ENCODE data around the gene RNF220.

RNF220 gene

DNA sequence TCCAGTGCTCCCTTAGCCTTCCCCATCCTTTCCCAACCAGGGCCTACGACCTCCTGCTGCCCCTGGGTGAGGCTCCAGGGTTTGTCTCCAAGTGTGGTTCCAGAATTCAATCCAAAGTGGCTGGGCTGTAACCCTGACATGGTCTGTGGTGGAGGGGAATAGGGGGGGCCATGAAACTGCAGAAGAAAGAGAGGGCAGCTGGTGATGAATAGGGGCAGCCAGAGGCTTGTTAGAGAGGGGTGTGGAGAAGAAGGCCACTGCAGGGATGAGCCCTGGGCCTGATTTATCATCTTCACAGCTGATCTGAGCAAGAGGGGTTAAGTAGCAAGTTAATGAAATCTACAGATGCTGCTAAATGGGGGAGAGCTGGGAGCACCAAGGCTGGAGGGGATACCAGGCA is 37.1 kb upstream of the RNF220 start:
- CTCF ChIA-PET, result no interaction called here
- DNase-seq, result no peak
- POLR2A ChIA-PET, result no interaction called here
- Histone ChIP-seq H3K4me1 (ENCODE audit: control extremely low read depth in 1 of 4, control insufficient read depth in 4 of 4, insufficient read depth in 4 of 4, low read length in 3 of 4) (no peaks in the 10 kb centered on the region), H3K27ac (ENCODE audit: insufficient read depth in 1 of 2, low read depth in 1 of 2, low read length in 2 of 2, poor library complexity in 1 of 2, severe bottlenecking in 2 of 2) (no peak overlapping the region), H3K36me3 (ENCODE audit: control insufficient read depth in 4 of 4, insufficient read depth in 4 of 4, low read length in 3 of 4) (no peaks in the 10 kb centered on the region), H3K27me3 (replicated peaks in 2 of 5; ENCODE audit: control insufficient read depth in 4 of 5, insufficient read depth in 5 of 5, low read length in 4 of 5) (peaks cover 0 to 3% (median 0%) of the 10 kb centered on the region in 5 experiments), H3K4me3 (ENCODE audit: control insufficient read depth in 1 of 7, extremely low read depth in 1 of 7, insufficient read depth in 4 of 7, low read depth in 2 of 7, low read length in 6 of 7) (no peak overlapping the region), H3K9me3 (ENCODE audit: control extremely low read depth in 1 of 5, control insufficient read depth in 4 of 5, insufficient read depth in 2 of 5, low read depth in 1 of 5, low read length in 4 of 5) (no peaks in the 10 kb centered on the region)
- 100% methylated on average over 1 of the region's 1 CpG for WGBS (ENCODE audit: insufficient coverage)

DNA sequence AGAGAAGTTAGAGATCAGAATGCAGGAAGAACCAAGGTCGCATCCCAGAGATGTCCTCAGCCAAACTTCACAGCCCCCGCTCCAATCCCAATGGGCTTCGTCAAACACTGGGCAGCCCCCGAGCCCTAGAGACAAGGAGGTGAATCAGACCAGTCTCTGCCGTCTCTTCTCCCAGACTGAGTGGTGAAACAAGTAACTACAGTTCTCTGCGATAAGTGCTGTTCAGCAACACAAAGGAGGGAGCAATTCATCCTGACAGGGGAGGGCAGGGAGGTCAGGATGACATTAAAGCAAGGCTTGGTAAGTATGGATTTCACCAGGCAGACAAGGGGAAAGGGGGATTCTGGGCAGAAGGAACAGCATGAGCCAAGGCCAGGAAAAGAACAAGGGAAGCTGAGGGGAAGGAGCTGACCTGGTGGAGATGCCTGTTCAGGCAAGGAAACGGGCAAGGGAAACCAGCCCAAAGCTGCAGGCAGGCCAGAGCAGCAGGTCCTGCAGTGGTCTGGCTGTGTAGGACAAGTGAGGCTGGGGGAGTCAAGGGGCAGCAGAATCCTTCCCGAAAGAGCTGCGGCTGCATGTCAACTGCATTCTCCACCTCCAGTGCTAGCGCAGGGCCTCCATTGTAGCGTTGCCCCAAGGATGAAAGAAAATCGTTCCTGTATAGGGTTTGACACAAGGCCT is 36.4 kb upstream of the RNF220 start:
- no peaks in the 10 kb centered on the region for H3K4me1 ChIP-seq (ENCODE audit: control extremely low read depth in 1 of 4, control insufficient read depth in 4 of 4, insufficient read depth in 4 of 4, low read length in 3 of 4)
- no peak overlapping the region for H3K4me3 ChIP-seq (ENCODE audit: control insufficient read depth in 1 of 7, extremely low read depth in 1 of 7, insufficient read depth in 4 of 7, low read depth in 2 of 7, low read length in 6 of 7)
- H3K36me3 ChIP-seq (ENCODE audit: control insufficient read depth in 4 of 4, insufficient read depth in 4 of 4, low read length in 3 of 4), result no peaks in the 10 kb centered on the region
- no peaks in the 10 kb centered on the region for H3K9me3 ChIP-seq (ENCODE audit: control extremely low read depth in 1 of 5, control insufficient read depth in 4 of 5, insufficient read depth in 2 of 5, low read depth in 1 of 5, low read length in 4 of 5)
- POLR2A ChIA-PET, result no interaction called here
- peaks cover 0 to 3% (median 0%) of the 10 kb centered on the region in 5 experiments for H3K27me3 ChIP-seq (replicated peaks in 2 of 5; ENCODE audit: control insufficient read depth in 4 of 5, insufficient read depth in 5 of 5, low read length in 4 of 5)
- DNase-seq, result no peak
- 96% methylated on average over 12 of the region's 12 CpGs for WGBS (ENCODE audit: insufficient coverage)
- CTCF ChIA-PET, result interaction anchor here (0.8 kb wide), 1 partner anchor 235 kb away, joined by 3 read pairs; no protein-coding TSS in a partner anchor
- no peak overlapping the region for H3K27ac ChIP-seq (ENCODE audit: insufficient read depth in 1 of 2, low read depth in 1 of 2, low read length in 2 of 2, poor library complexity in 1 of 2, severe bottlenecking in 2 of 2)

DNA sequence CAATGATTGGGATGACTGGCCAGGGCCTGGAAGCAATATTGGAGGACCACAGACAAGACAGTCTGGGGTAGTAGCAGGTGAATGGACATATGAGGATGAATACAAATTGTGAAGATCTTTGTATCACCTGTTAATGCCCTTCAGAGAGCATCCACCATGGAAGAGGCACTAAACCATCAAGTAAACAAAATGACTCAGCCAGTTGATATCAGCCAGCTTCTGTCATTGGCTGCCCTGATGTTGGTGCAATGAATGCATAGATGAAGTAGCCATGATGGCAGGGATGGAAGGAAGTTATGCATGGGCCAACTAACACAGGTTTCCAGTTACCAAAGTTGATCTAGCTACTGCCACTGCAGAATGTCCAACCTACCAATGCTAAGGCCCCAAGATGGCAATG is 33.8 kb upstream of the RNF220 start:
- H3K4me3 ChIP-seq (ENCODE audit: control insufficient read depth in 1 of 7, extremely low read depth in 1 of 7, insufficient read depth in 4 of 7, low read depth in 2 of 7, low read length in 6 of 7), result no peak overlapping the region
- H3K4me1 ChIP-seq (ENCODE audit: control extremely low read depth in 1 of 4, control insufficient read depth in 4 of 4, insufficient read depth in 4 of 4, low read length in 3 of 4), result no peaks in the 10 kb centered on the region
- POLR2A ChIA-PET, result interaction anchor here (1.0 kb wide), 1 partner anchor 96 kb away, joined by 4 read pairs; no protein-coding TSS in a partner anchor
- H3K9me3 ChIP-seq (ENCODE audit: control extremely low read depth in 1 of 5, control insufficient read depth in 4 of 5, insufficient read depth in 2 of 5, low read depth in 1 of 5, low read length in 4 of 5), result no peaks in the 10 kb centered on the region
- no peak overlapping the region for H3K27ac ChIP-seq (ENCODE audit: insufficient read depth in 1 of 2, low read depth in 1 of 2, low read length in 2 of 2, poor library complexity in 1 of 2, severe bottlenecking in 2 of 2)
- CTCF ChIA-PET, result interaction anchor here (1.2 kb wide), 1 partner anchor 223 kb away, joined by 3 read pairs; no protein-coding TSS in a partner anchor
- H3K27me3 ChIP-seq (replicated peaks in 2 of 5; ENCODE audit: control insufficient read depth in 4 of 5, insufficient read depth in 5 of 5, low read length in 4 of 5), result peaks cover 0 to 2% (median 0%) of the 10 kb centered on the region in 5 experiments
- DNase-seq, result no peak
- no peaks in the 10 kb centered on the region for H3K36me3 ChIP-seq (ENCODE audit: control insufficient read depth in 4 of 4, insufficient read depth in 4 of 4, low read length in 3 of 4)

DNA sequence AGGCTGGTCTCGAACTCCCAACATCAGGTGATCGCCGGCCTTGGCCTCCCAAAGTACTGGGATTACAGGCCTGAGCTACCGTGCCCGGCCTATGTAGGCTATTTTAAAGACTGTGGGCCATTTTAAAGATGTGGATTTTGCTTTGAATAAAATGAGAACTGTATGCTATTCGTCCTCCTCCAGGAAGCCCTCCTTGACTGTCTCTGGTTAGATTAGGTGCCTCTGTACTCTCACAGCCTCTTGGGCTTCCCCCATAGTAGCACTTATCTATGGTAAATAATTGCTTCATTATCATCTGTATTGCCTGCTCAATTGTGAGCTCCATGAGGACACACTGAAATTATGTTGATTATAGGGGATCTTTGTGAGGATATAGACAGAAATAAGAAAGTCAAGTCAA is 29.5 kb upstream of the RNF220 start:
- WGBS (ENCODE audit: insufficient coverage), result 99% methylated on average over 5 of the region's 6 CpGs
- Histone ChIP-seq H3K36me3 (ENCODE audit: control insufficient read depth in 4 of 4, insufficient read depth in 4 of 4, low read length in 3 of 4) (no peaks in the 10 kb centered on the region), H3K27ac (ENCODE audit: insufficient read depth in 1 of 2, low read depth in 1 of 2, low read length in 2 of 2, poor library complexity in 1 of 2, severe bottlenecking in 2 of 2) (no peak overlapping the region), H3K4me3 (ENCODE audit: control insufficient read depth in 1 of 7, extremely low read depth in 1 of 7, insufficient read depth in 4 of 7, low read depth in 2 of 7, low read length in 6 of 7) (no peak overlapping the region), H3K4me1 (ENCODE audit: control extremely low read depth in 1 of 4, control insufficient read depth in 4 of 4, insufficient read depth in 4 of 4, low read length in 3 of 4) (peaks cover 0 to 3% (median 1%) of the 10 kb centered on the region in 4 experiments), H3K27me3 (replicated peaks in 2 of 5; ENCODE audit: control insufficient read depth in 4 of 5, insufficient read depth in 5 of 5, low read length in 4 of 5) (no peaks in the 10 kb centered on the region), H3K9me3 (ENCODE audit: control extremely low read depth in 1 of 5, control insufficient read depth in 4 of 5, insufficient read depth in 2 of 5, low read depth in 1 of 5, low read length in 4 of 5) (no peaks in the 10 kb centered on the region)
- CTCF ChIA-PET, result interaction anchor here (1.4 to 5.7 kb wide), 3 partner anchors 15 to 233 kb away, joined by 3 to 32 read pairs (median 4); no protein-coding TSS in a partner anchor
- POLR2A ChIA-PET, result no interaction called here
- no peak for DNase-seq

DNA sequence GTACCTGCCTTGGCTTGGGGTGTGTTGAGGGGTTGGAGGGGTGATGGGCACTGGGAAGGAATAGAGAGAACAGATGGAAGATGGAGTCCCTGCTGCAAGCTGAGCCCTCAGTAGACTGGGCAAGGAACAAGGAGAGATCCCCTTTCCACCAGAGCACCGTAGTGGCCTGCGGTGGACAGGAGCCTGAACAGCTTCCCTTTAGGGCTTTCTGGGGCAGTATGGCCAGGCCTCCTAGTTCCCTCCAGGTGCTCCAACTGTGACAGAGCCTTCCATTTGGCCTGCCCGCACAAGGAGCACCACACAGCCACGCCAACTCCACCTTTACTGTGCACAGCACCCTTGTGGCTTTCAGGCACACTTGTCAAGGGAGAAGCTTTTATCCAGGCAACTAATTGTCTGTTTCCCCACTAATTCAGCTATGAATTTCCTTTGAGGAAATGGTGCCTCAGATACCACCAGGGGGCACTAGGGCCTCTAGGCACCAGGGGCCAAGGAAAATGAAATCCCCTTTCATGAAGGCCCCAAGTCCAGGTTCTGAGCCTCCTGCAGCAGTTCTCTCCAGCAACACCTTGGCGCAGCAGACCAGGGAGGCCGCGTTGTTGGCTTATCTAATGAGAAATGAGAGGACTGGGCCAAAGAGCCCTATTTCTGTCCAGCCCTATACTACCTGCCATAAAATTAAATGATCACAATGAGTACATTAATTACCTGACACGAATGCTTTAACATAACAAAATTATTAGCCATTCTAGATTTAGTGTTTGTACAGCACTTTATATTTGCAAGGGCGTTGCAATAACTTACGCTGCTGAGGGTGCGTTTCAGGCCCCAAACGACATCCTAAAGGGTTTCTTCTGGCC is 26.9 kb upstream of the RNF220 start:
- H3K9me3 ChIP-seq (ENCODE audit: control extremely low read depth in 1 of 5, control insufficient read depth in 4 of 5, insufficient read depth in 2 of 5, low read depth in 1 of 5, low read length in 4 of 5), result no peaks in the 10 kb centered on the region
- H3K4me3 ChIP-seq (ENCODE audit: control insufficient read depth in 1 of 7, extremely low read depth in 1 of 7, insufficient read depth in 4 of 7, low read depth in 2 of 7, low read length in 6 of 7), result no peak overlapping the region
- H3K27ac ChIP-seq (ENCODE audit: insufficient read depth in 1 of 2, low read depth in 1 of 2, low read length in 2 of 2, poor library complexity in 1 of 2, severe bottlenecking in 2 of 2), result no peak overlapping the region
- POLR2A ChIA-PET, result no interaction called here
- no peaks in the 10 kb centered on the region for H3K36me3 ChIP-seq (ENCODE audit: control insufficient read depth in 4 of 4, insufficient read depth in 4 of 4, low read length in 3 of 4)
- peak; percentile 80 to 88 (median 83) for DNase-seq
- CTCF ChIA-PET, result interaction anchor here (0.7 to 8.2 kb wide), 41 partner anchors 8 to 301 kb away, joined by 3 to 170 read pairs (median 4); no protein-coding TSS in a partner anchor
- 66% methylated on average over 8 of the region's 12 CpGs for WGBS (ENCODE audit: insufficient coverage)
- H3K27me3 ChIP-seq (replicated peaks in 2 of 5; ENCODE audit: control insufficient read depth in 4 of 5, insufficient read depth in 5 of 5, low read length in 4 of 5), result no peaks in the 10 kb centered on the region
- peaks cover 0 to 3% (median 1%) of the 10 kb centered on the region in 4 experiments for H3K4me1 ChIP-seq (ENCODE audit: control extremely low read depth in 1 of 4, control insufficient read depth in 4 of 4, insufficient read depth in 4 of 4, low read length in 3 of 4)

DNA sequence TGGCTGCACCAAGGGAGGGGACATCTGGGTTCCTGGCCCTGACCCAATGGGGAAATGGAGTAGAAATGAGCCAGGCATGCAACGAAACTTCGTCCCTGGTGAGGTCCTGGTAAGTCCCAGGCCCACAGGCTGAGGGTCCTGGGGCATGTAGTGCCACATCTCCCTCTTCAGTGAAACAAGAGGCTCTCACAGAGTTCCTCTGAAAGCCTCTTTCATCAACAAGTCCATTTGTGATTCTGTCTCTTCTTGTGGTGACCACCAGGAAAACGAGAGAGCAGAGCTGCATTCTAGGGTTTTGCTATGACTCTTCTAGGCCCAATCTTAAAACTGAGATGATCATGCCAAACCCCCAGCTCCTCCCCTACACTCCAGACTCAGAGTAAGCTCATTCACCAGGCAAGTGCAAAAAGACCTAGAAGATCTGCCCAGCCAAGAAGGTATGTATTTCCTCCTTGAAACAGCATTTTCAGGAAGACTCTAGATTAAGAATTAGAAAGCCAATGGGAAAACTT is 24.3 kb upstream of the RNF220 start:
- H3K36me3 ChIP-seq (ENCODE audit: control insufficient read depth in 4 of 4, insufficient read depth in 4 of 4, low read length in 3 of 4), result no peaks in the 10 kb centered on the region
- CTCF ChIA-PET, result interaction anchor here (1.1 to 8.2 kb wide), 10 partner anchors 10 to 272 kb away, joined by 3 to 170 read pairs (median 7); partner anchors contain the start of gene RNF220
- no peaks in the 10 kb centered on the region for H3K9me3 ChIP-seq (ENCODE audit: control extremely low read depth in 1 of 5, control insufficient read depth in 4 of 5, insufficient read depth in 2 of 5, low read depth in 1 of 5, low read length in 4 of 5)
- POLR2A ChIA-PET, result no interaction called here
- no peak overlapping the region for H3K27ac ChIP-seq (ENCODE audit: insufficient read depth in 1 of 2, low read depth in 1 of 2, low read length in 2 of 2, poor library complexity in 1 of 2, severe bottlenecking in 2 of 2)
- no peak overlapping the region for H3K4me3 ChIP-seq (ENCODE audit: control insufficient read depth in 1 of 7, extremely low read depth in 1 of 7, insufficient read depth in 4 of 7, low read depth in 2 of 7, low read length in 6 of 7)
- no peak for DNase-seq
- H3K4me1 ChIP-seq (ENCODE audit: control extremely low read depth in 1 of 4, control insufficient read depth in 4 of 4, insufficient read depth in 4 of 4, low read length in 3 of 4), result peaks cover 0 to 3% (median 1%) of the 10 kb centered on the region in 4 experiments
- 97% methylated on average over 3 of the region's 3 CpGs for WGBS (ENCODE audit: insufficient coverage)
- peaks cover 0 to 1% (median 0%) of the 10 kb centered on the region in 5 experiments for H3K27me3 ChIP-seq (replicated peaks in 2 of 5; ENCODE audit: control insufficient read depth in 4 of 5, insufficient read depth in 5 of 5, low read length in 4 of 5)
